Large intestine (tissue), 3 donors: ENCODE results near the gene SQSTM1. TPM values are rescaled to one million over a fixed set of nuclear protein-coding genes. Genes with fewer than 3 reads are reported as not detected.
A peak's percentile ranks its signal among the peaks of the same experiment; 100 is the strongest.

ENCODE experiments used
- DNase-seq, 2 donors: peaks; one replicate each; pipeline versions ENCODE4 v3.0.0 to v3.0.0-alpha.2; 2013
- H3K27ac ChIP-seq: one replicate; pipeline ENCODE4 v1.5.1; 2013; ENCODE audit warnings: low read length
- H3K27me3 ChIP-seq: 2 replicates; pipeline ENCODE4 v1.6.1; 2013; ENCODE audit warnings: low read length; ENCODE audit not compliant: control insufficient read depth, insufficient read depth
- H3K36me3 ChIP-seq: 2 replicates; pipeline ENCODE4 v1.6.1; 2013; ENCODE audit warnings: low read length; ENCODE audit not compliant: control insufficient read depth, insufficient read depth
- H3K4me1 ChIP-seq: one replicate; pipeline ENCODE4 v1.6.1; 2013; ENCODE audit warnings: low read length; ENCODE audit not compliant: control insufficient read depth, insufficient read depth
- H3K4me3 ChIP-seq: one replicate; pipeline ENCODE4 v1.5.1; 2013; ENCODE audit warnings: low read length
- H3K9me3 ChIP-seq: one replicate; pipeline ENCODE4 v1.6.1; 2013; ENCODE audit warnings: mild to moderate bottlenecking, low read depth, low read length, moderate library complexity; ENCODE audit not compliant: control insufficient read depth
- WGBS: methylation state at CpG from one replicate; pipeline ENCODE4 v1.1.5; 2013; ENCODE audit warnings: low lambda C conversion rate; ENCODE audit not compliant: insufficient coverage; 5-methylcytosine and 5-hydroxymethylcytosine counted together
- polyA plus RNA-seq: library from polyadenylated mRNA; unstranded; fragments of 120-200 nt; gene quantifications from one replicate; pipeline ENCODE4 v1.2.1, GENCODE V29; 2013

The SQSTM1 gene
- polyA plus RNA-seq, 1 donor = 165 TPM

DNA sequence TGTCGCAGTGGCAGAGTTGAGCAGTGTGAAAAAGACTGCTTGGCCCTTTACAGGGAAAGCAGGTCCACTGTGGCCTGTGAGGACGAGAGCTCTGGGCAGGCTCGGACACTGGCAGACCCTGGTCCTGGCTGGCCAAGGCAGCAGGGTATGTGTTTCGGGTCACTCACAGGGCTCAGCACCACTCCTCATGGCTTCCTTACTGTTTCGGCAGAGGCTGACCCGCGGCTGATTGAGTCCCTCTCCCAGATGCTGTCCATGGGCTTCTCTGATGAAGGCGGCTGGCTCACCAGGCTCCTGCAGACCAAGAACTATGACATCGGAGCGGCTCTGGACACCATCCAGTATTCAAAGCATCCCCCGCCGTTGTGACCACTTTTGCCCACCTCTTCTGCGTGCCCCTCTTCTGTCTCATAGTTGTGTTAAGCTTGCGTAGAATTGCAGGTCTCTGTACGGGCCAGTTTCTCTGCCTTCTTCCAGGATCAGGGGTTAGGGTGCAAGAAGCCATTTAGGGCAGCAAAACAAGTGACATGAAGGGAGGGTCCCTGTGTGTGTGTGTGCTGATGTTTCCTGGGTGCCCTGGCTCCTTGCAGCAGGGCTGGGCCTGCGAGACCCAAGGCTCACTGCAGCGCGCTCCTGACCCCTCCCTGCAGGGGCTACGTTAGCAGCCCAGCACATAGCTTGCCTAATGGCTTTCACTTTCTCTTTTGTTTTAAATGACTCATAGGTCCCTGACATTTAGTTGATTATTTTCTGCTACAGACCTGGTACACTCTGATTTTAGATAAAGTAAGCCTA, 15.7 kb downstream of the SQSTM1 start:
- no peaks in the 10 kb centered on the region for H3K4me1 ChIP-seq
- H3K27me3 ChIP-seq = no peaks in the 10 kb centered on the region
- no peak overlapping the region for H3K27ac ChIP-seq
- no CpG with 5 or more reads among the region's 19 CpGs for WGBS
- peaks cover 76% of the 10 kb centered on the region for H3K36me3 ChIP-seq
- H3K4me3 ChIP-seq = no peak overlapping the region
- DNase-seq = peak; percentile 52 to 73
- peaks cover 5% of the 10 kb centered on the region for H3K9me3 ChIP-seq

DNA sequence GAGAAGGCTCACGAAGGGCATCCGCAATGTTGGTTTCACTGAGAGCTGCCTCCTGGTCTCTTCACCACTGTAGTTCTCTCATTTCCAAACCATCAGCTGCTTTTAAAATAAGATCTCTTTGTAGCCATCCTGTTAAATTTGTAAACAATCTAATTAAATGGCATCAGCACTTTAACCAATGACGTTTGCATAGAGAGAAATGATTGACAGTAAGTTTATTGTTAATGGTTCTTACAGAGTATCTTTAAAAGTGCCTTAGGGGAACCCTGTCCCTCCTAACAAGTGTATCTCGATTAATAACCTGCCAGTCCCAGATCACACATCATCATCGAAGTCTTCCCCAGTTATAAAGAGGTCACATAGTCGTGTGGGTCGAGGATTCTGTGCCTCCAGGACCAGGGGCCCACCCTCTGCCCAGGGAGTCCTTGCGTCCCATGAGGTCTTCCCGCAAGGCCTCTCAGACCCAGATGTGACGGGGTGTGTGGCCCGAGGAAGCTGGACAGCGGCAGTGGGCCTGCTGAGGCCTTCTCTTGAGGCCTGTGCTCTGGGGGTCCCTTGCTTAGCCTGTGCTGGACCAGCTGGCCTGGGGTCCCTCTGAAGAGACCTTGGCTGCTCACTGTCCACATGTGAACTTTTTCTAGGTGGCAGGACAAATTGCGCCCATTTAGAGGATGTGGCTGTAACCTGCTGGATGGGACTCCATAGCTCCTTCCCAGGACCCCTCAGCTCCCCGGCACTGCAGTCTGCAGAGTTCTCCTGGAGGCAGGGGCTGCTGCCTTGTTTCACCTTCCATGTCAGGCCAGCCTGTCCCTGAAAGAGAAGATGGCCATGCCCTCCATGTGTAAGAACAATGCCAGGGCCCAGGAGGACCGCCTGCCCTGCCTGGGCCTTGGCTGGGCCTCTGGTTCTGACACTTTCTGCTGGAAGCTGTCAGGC, 16.6 kb downstream of the SQSTM1 start:
- Histone ChIP-seq H3K4me3 (no peak overlapping the region), H3K27me3 (no peaks in the 10 kb centered on the region), H3K27ac (no peak overlapping the region), H3K36me3 (peaks cover 78% of the 10 kb centered on the region), H3K9me3 (peaks cover 5% of the 10 kb centered on the region), H3K4me1 (no peaks in the 10 kb centered on the region)
- DNase-seq = peak in 1 of 2 donors; percentile 11
- 67% methylated on average over 1 of the region's 15 CpGs for WGBS

DNA sequence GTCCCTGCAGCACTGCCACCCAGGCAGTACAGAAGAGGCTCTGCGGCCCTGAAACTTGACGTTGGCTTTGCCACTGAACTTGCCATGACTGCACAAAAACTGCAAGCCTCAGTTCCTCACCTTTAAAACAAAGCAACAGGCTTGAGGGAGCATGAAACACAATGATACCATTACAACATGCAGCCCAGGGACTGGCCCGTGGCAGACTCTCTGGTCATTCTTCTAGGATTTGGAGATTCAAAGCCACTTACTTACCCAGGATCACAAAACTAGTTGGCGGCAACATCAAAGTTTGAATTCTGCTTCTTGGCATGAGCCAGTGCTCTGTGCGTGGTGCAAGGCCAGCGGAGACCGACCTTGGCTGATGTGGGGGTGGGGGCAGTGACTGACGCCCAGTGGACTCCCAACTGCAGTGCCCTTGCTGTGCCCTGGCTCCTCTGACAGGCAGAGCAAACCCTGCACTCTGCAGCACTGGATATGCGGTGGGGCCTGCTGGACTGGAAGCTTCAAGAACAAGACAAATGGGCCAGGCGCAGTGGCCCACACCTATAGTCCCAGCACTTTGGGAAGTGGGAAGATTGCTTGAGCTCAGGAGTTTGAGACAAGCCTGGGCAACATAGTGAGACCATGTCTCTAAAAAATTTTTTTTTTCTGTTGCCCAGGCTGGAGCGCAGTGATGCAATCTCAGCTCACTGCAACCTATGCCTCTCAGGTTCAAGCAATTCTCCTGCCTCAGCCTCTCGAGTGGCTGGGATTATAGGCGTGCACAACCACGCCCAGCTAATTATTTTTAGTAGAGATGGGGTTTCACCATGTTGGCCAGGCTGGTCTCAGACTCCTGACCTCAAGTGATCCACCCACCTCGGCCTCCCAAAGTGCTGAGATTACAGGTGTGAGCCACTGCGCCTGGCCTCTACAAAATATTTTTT, 18.9 kb downstream of the SQSTM1 start:
- DNase-seq = no peak
- H3K36me3 ChIP-seq = peaks cover 72% of the 10 kb centered on the region
- H3K4me1 ChIP-seq = no peaks in the 10 kb centered on the region
- no peak overlapping the region for H3K27ac ChIP-seq
- WGBS = no CpG with 5 or more reads among the region's 16 CpGs
- no peak overlapping the region for H3K4me3 ChIP-seq
- no peaks in the 10 kb centered on the region for H3K27me3 ChIP-seq
- H3K9me3 ChIP-seq = peaks cover 5% of the 10 kb centered on the region

DNA sequence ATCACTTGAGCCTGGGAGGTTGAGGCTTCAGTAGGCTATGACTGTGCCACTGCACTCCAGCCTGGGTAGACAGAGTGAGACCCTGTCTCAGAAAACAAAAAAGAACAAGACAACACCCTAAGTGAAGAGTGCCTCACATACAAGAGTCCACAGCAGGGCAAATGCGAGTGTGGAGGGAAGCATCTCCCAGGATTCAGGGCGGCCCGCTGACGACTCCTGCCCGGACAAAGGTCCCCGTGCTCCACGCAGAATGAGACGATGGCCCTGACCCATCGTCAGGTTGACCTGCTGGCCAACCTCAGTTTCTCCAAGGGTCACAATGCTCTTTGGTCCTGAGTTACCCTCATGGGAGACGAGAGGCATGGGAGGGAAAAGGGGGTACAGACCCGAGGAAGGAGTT, 19.6 kb downstream of the SQSTM1 start:
- H3K27me3 ChIP-seq = no peaks in the 10 kb centered on the region
- no peak overlapping the region for H3K4me3 ChIP-seq
- no CpG with 5 or more reads among the region's 11 CpGs for WGBS
- DNase-seq = no peak
- H3K36me3 ChIP-seq = peaks cover 72% of the 10 kb centered on the region
- peaks cover 5% of the 10 kb centered on the region for H3K9me3 ChIP-seq
- H3K4me1 ChIP-seq = no peaks in the 10 kb centered on the region
- no peak overlapping the region for H3K27ac ChIP-seq

DNA sequence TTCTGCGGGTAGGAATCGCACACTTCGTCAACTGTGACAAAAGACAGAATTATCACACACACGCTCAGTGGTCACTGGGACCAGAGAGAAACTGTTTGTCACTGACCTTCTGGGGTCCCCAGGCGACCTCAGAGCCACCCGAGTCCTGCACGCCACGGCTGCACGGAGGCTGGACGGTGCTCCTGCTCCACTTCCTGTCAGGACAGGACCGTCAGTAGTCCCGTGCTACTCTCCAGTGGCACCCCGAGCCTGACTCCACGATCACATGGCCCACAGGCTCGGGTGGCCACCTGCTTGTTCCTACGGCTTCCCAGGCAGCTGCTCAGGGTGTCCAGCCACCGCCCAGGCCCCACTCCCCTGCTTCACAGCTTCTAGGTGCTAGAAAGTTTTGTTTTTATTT, 20.1 kb downstream of the SQSTM1 start:
- no CpG with 5 or more reads among the region's 17 CpGs for WGBS
- peaks cover 72% of the 10 kb centered on the region for H3K36me3 ChIP-seq

DNA sequence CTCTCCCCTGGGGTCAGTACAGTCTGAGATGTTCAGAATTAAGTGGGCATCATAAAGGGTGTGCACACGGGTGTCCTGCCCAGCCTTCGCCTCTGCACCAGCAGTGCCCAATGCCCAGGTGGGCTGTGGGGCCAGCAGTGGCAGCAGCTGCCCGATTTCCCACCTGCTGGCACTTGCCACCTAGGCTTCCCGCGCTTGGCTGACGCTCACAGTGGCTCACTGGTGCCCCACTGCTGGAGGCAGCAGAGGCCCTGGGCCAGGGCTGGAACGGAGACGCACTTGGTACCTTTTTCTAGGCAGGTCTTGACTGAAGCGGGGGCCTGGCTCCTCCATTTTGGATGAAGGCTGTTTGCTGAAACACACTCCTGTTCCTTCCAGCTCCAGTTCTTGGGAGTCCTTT, 20.9 kb downstream of the SQSTM1 start:
- H3K4me3 ChIP-seq = no peak overlapping the region
- peaks cover 2% of the 10 kb centered on the region for H3K9me3 ChIP-seq
- no CpG with 5 or more reads among the region's 9 CpGs for WGBS
- no peak overlapping the region for H3K27ac ChIP-seq
- no peaks in the 10 kb centered on the region for H3K4me1 ChIP-seq
- no peak for DNase-seq
- no peaks in the 10 kb centered on the region for H3K27me3 ChIP-seq
- peaks cover 68% of the 10 kb centered on the region for H3K36me3 ChIP-seq

More for the DNA sequence above, 20.1 kb downstream of the SQSTM1 start:
- Histone ChIP-seq H3K27ac (no peak overlapping the region), H3K27me3 (no peaks in the 10 kb centered on the region), H3K4me3 (no peak overlapping the region), H3K9me3 (peaks cover 5% of the 10 kb centered on the region), H3K4me1 (no peaks in the 10 kb centered on the region)
- no peak for DNase-seq

DNA sequence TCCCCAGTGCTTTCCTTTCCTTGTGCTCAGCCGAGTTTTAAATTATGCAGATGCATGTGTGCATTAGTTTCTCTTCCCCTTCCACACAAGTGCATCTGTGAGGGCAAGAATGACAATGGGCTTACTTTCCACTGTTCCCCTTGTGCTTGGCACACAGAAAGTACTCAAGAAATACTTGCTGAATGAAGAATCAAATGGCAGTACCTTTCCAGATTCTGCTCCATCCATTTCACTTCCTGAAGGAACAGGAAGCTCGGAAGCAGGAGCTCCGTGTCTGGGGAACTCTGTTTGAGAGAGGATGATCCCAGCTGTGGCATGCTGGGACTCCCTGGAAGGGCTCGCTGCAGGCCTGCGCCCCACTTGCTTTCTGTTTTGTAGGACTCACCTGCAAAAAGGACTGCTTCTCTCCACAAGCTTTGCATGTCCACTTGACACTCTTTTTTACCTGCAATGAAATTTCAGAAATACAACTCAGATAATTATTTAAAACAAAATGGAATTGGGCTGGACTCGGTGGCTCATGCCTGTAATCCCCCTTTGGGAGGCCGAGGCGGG, 32.4 kb downstream of the SQSTM1 start:
- Histone ChIP-seq H3K36me3 (peaks cover 42% of the 10 kb centered on the region), H3K27me3 (no peaks in the 10 kb centered on the region), H3K4me3 (no peak overlapping the region), H3K4me1 (peaks cover 2% of the 10 kb centered on the region), H3K27ac (no peak overlapping the region), H3K9me3 (no peaks in the 10 kb centered on the region)
- WGBS = 80% methylated on average over 1 of the region's 8 CpGs
- no peak for DNase-seq

DNA sequence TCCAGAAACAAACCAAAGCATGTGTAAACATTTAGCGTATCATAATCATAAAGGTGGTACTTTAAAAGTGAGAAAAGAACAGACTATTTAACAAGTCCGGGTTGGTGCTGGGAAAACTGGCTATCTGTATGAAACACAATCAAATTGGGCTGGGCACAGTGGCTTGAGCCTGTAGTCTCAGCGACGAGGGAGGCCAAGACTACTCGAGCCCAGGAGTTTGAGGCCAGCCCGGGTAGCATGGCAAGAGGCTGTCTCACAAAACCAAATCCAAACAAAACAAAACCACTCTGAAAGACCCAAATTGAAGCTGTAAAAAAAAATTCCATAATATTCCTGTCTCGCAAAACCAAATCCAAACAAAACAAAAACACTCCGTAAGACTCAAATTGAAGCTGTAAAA, 33.7 kb downstream of the SQSTM1 start:
- H3K4me3 ChIP-seq = no peak overlapping the region
- no peak overlapping the region for H3K27ac ChIP-seq
- H3K27me3 ChIP-seq = no peaks in the 10 kb centered on the region
- H3K36me3 ChIP-seq = peaks cover 34% of the 10 kb centered on the region
- WGBS = 97% methylated on average over 4 of the region's 8 CpGs
- no peaks in the 10 kb centered on the region for H3K9me3 ChIP-seq
- DNase-seq = no peak
- peaks cover 2% of the 10 kb centered on the region for H3K4me1 ChIP-seq

DNA sequence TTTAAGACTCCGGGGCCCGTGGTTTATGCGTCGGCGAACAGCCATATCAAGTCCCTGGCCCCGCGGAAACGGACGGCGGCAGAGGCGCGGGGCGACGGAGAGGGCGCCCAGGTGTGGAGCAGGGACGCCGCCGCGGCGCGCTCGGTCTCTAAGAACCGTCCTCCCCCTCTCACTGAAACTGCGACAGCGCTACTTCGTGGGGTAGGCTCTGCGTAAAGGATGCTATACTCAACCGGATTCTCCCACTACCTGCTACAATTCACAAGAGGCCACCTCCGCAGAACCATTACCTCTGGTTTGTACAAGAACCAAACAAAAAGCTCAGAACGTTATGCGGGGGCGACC, 37.5 kb downstream of the SQSTM1 start:
- Histone ChIP-seq H3K27ac (peak overlapping the region; percentile 97), H3K4me3 (peak overlapping the region; percentile 99), H3K36me3 (peaks cover 13% of the 10 kb centered on the region), H3K27me3 (no peaks in the 10 kb centered on the region), H3K9me3 (peaks cover 10% of the 10 kb centered on the region), H3K4me1 (peaks cover 2% of the 10 kb centered on the region)
- no CpG with 5 or more reads among the region's 32 CpGs for WGBS
- DNase-seq = peak in 1 of 2 donors; percentile 35
